GM18505 (cell line): ENCODE measurements around the gene TLCD1.

ENCODE experiments used
- ATAC-seq: cut with Tn5 transposase; IDR thresholded peaks from one replicate; pipeline ENCODE4 v1.9.1; 2021; ENCODE audit not compliant: unreplicated experiment
- POLR2A ChIP-seq: IDR thresholded peaks from 4 replicates; pipeline ENCODE4 v1.6.1; 2011; ENCODE audit warnings: borderline replicate concordance; ENCODE audit not compliant: insufficient read depth, insufficient read length; ENCODE audit errors: extremely low read depth

The TLCD1 gene

GRCh38 chr17:28718333-28719020, 7.6 kb downstream of the TLCD1 start:
- TF ChIP-seq POLR2A = no peak
- ATAC-seq = no peak

GRCh38 chr17:28717578-28718332, 8.3 kb downstream of the TLCD1 start, which contains the start of gene RAB34:
Gene RAB34, minus strand, starts transcription at chr17:28717868. Its CDS starts 602 bp downstream, at chr17:28717266.
- TF ChIP-seq POLR2A = peak; percentile 43
- ATAC-seq = no peak

GRCh38 chr17:28716740-28717577, 9.1 kb downstream of the TLCD1 start:
- TF ChIP-seq POLR2A = peak; percentile 51
- ATAC-seq = no peak

- TF ChIP-seq POLR2A = no peak
- ATAC-seq = no peak
Observed at GRCh38 chr17:28715217-28715616, 10.8 kb downstream of the TLCD1 start.

GRCh38 chr17:28714281-28714680, 11.8 kb downstream of the TLCD1 start:
- ATAC-seq = no peak
- no peak for TF ChIP-seq POLR2A

GRCh38 chr17:28712705-28713415, 13.2 kb downstream of the TLCD1 start:
- no peak for ATAC-seq
- no peak for TF ChIP-seq POLR2A

- ATAC-seq = no peak
- TF ChIP-seq POLR2A = peak; percentile 51
Observed at GRCh38 chr17:28712032-28712704, 13.9 kb downstream of the TLCD1 start.

GRCh38 chr17:28711723-28712031, 14.4 kb downstream of the TLCD1 start, which contains the start of gene PROCA1:
Gene PROCA1, minus strand, starts transcription at chr17:28711888. Its CDS starts 228 bp downstream, at chr17:28711660.
- TF ChIP-seq POLR2A = peak; percentile 5
- peak; percentile 15 for ATAC-seq

- ATAC-seq = peak; percentile 80
- TF ChIP-seq POLR2A = peak; percentile 64
Observed at GRCh38 chr17:28710861-28711722, 14.9 kb downstream of the TLCD1 start.

- ATAC-seq = no peak
- no peak for TF ChIP-seq POLR2A
Observed at GRCh38 chr17:28707339-28707720, 18.7 kb downstream of the TLCD1 start.

- no peak for TF ChIP-seq POLR2A
- ATAC-seq = no peak
Observed at GRCh38 chr17:28706471-28707338, 19.3 kb downstream of the TLCD1 start.
